ENCODE data around the gene MOGAT3. TPM values are rescaled to one million over a fixed set of nuclear protein-coding genes. Genes with fewer than 3 reads are reported as not detected.

Gene MOGAT3
- total and polyA plus RNA-seq, 2 experiments from 2014 or later: 6.3 to 14.0 TPM

GRCh38 chr7:101160910-101161309, 39.9 kb downstream of the MOGAT3 start:
- Histone ChIP-seq H3K4me3 (no peak overlapping the region), H3K9me3 (ENCODE audit: low read depth) (no peaks in the 10 kb centered on the region), H3K27me3 (peaks cover 31% of the 10 kb centered on the region), H3K4me1 (ENCODE audit: insufficient read depth) (peaks cover 22% of the 10 kb centered on the region), H3K9me2 (replicated peaks; ENCODE audit: insufficient read depth) (no peaks in the 10 kb centered on the region), H2AFZ (no peak overlapping the region), H3K36me3 (replicated peaks; ENCODE audit: insufficient read depth, low read depth) (no peaks in the 10 kb centered on the region), H3K79me2 (peaks cover 4% of the 10 kb centered on the region), H3K27ac (no peak overlapping the region), H4K20me1 (ENCODE audit: insufficient read depth, poor library complexity, severe bottlenecking) (peaks cover 12% of the 10 kb centered on the region), H3K4me2 (no peak overlapping the region)
- no peak for TF ChIP-seq CTCF (IDR thresholded peaks at IDR 0.05; ENCODE audit: poor library complexity)
- TF ChIP-seq EZH2phosphoT487 (IDR thresholded peaks at IDR 0.05; ENCODE audit: low read depth, severe bottlenecking, unreplicated experiment): no peak
- TF ChIP-seq EZH2 (IDR thresholded peaks at IDR 0.05; ENCODE audit: borderline replicate concordance): no peak
- DNase-seq (ENCODE audit: low spot score): no peak

GRCh38 chr7:101159696-101160674, 40.9 kb downstream of the MOGAT3 start:
- Histone ChIP-seq H2AFZ (no peak overlapping the region), H4K20me1 (ENCODE audit: insufficient read depth, poor library complexity, severe bottlenecking) (peaks cover 11% of the 10 kb centered on the region), H3K4me3 (no peak overlapping the region), H3K9me3 (ENCODE audit: low read depth) (no peaks in the 10 kb centered on the region), H3K27ac (no peak overlapping the region), H3K27me3 (peaks cover 25% of the 10 kb centered on the region), H3K4me2 (no peak overlapping the region), H3K36me3 (replicated peaks; ENCODE audit: insufficient read depth, low read depth) (no peaks in the 10 kb centered on the region), H3K79me2 (peaks cover 13% of the 10 kb centered on the region), H3K9me2 (replicated peaks; ENCODE audit: insufficient read depth) (no peaks in the 10 kb centered on the region), H3K4me1 (ENCODE audit: insufficient read depth) (peaks cover 22% of the 10 kb centered on the region)
- WGBS (ENCODE audit: low lambda C conversion rate, missing lambda C conversion rate): 83% methylated on average over 24 of the region's 31 CpGs
- no peak for DNase-seq (ENCODE audit: low spot score)
- TF ChIP-seq EZH2 (IDR thresholded peaks at IDR 0.05; ENCODE audit: borderline replicate concordance) (no peak), EZH2phosphoT487 (IDR thresholded peaks at IDR 0.05; ENCODE audit: low read depth, severe bottlenecking, unreplicated experiment) (no peak), CTCF (IDR thresholded peaks at IDR 0.05; ENCODE audit: poor library complexity) (no peak)

- peaks cover under 1% of the 10 kb centered on the region for H3K27me3 ChIP-seq
- H3K4me3 ChIP-seq: no peak overlapping the region
- no peak overlapping the region for H3K27ac ChIP-seq
- H2AFZ ChIP-seq: no peak overlapping the region
- H3K4me1 ChIP-seq (ENCODE audit: insufficient read depth): no peaks in the 10 kb centered on the region
- peaks cover 3% of the 10 kb centered on the region for H4K20me1 ChIP-seq (ENCODE audit: insufficient read depth, poor library complexity, severe bottlenecking)
- H3K4me2 ChIP-seq: no peak overlapping the region
- H3K79me2 ChIP-seq: peaks cover 16% of the 10 kb centered on the region
- TF ChIP-seq EZH2 (IDR thresholded peaks at IDR 0.05; ENCODE audit: borderline replicate concordance) (no peak), CTCF (IDR thresholded peaks at IDR 0.05; ENCODE audit: poor library complexity) (no peak), EZH2phosphoT487 (IDR thresholded peaks at IDR 0.05; ENCODE audit: low read depth, severe bottlenecking, unreplicated experiment) (no peak)
- no peaks in the 10 kb centered on the region for H3K36me3 ChIP-seq (replicated peaks; ENCODE audit: insufficient read depth, low read depth)
- H3K9me2 ChIP-seq (replicated peaks; ENCODE audit: insufficient read depth): no peaks in the 10 kb centered on the region
- WGBS (ENCODE audit: low lambda C conversion rate, missing lambda C conversion rate): 79% methylated on average over 14 of the region's 14 CpGs
- H3K9me3 ChIP-seq (ENCODE audit: low read depth): no peaks in the 10 kb centered on the region
- DNase-seq (ENCODE audit: low spot score): no peak
These were observed 43.8 kb downstream of the MOGAT3 start for GRCh38 chr7:101156866-101157589.
